Subcutaneous preadipocyte (primary cell): ENCODE measurements around the gene SPOP. TPM values are rescaled to one million over a fixed set of nuclear protein-coding genes. Genes with fewer than 3 reads are reported as not detected.

Source experiments
- total RNA-seq: library from RNA; depleted of rRNA; stranded (reverse); fragments of >200 nt; gene quantifications from 2 replicates; pipeline ENCODE4 v1.2.3, GENCODE V29; 2012

SPOP gene
- 36.7 and 52.6 TPM in 2 replicates for total RNA-seq

DNA sequence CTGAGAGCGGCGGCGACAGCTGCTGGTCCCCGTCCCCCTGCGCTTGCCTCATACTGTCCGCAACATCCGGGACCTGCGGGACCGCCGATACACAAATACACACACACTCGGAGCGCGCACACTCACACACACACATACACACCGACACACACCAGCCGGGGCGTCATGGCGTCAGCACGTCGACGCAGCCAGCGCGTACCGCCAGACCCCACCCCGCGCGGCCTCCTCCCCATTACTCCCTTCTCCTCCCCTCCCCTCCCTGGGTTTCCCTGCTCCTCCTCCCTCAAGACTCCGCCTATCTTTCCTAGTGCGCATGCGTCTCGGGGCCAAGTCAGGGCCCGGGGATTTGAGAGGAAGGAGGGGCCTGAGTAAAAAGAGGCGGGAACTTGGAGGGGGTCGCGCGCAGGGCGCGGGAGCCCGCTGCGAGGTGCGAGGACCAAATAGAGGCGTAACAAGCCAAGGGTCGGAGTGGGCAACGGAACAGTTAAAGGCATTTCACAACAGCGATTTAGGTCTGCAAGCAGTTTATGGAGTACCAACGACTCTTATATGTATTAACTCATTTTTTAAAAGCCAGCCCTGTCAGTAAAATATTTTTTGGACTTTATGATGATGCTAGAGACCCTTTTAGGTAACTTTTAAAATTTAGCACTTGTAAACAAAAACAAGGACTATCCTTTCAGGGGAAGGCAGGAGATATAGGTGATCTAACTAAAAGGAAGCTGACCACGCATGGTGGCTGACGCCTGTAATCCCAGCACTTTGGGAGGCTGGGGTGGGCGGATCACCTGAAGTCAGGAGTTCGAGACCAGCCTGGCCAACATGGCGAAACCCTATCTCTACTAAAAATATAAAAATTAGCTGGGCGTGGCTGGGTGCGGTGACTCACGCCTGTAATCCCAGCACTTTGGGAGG is at the start of gene SPOP:
Gene SPOP, minus strand, starts transcription at position 165 of the 915 bp plus-strand sequence. CDS start 55,287 bp downstream, outside the sequence.

GRCh38 chr17:49707608-49708514 is 30.0 kb upstream of the SPOP start, which contains the start of gene SLC35B1:
Gene SLC35B1, minus strand, starts transcription at chr17:49707964. Its CDS starts 131 bp downstream, at chr17:49707833.

DNA sequence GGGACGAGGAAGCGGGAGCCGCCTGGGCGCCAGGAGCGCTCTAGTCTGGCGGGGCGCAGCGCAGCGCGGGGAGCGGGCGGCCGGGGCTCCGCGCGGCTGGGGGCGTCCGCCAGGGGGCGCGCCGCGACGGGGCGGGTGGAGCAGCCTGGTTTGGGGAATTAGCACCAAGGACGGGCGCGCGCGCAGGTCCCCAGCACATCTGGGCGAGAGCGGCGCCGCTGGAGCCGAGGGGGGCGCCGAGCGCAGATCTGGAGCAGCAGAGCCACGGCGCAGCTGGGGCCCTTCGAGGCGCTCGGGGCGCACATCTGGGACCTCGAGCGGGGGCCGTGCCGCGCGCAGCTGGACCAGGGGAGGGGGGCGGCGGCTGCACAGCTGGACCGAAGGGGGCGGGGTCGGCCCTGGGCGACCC is 102.2 kb downstream of the SPOP start, which contains the start of gene NXPH3:
Gene NXPH3, plus strand, starts transcription at position 193 of the 409 bp plus-strand sequence. CDS start 349 bp downstream, outside the sequence.

Other genes with a start within 250 kb of the SPOP start
- gene NGFR, start 182.8 kb downstream of the SPOP start, total RNA-seq, result 0.20 TPM in 1 of 2 replicates, not detected in the other
- under 0.01 TPM in 1 of 2 replicates, not detected in the other for gene NXPH3, start 102.2 kb downstream of the SPOP start, total RNA-seq
- gene SLC35B1, start 29.9 kb upstream of the SPOP start, total RNA-seq, result 48.5 and 54.5 TPM in 2 replicates
- gene FAM117A, start 86.0 kb upstream of the SPOP start, total RNA-seq, result 3.5 and 3.7 TPM in 2 replicates
- 36.4 and 41.8 TPM in 2 replicates for gene KAT7, start 110.6 kb upstream of the SPOP start, total RNA-seq
- gene TAC4, start 170.0 kb upstream of the SPOP start, total RNA-seq, result not detected in 2 replicates